NCI-H2227 (cell line): ENCODE data around the gene RAB7A.
"Not testable (repeated sequence)": the region's sequence is repeated elsewhere in the genome, so short reads cannot be mapped to it uniquely, and the experiment has no call there.

Experiments used
- DNase-seq: peaks from one replicate; lab custom pipeline; 2025; ENCODE audit not compliant: unreplicated experiment; lab: John Stamatoyannopoulos, UW

Gene RAB7A

GRCh38 chr3:128710816-128711433 is 15.1 kb upstream of the RAB7A start:
- no peak for DNase-seq

DNA sequence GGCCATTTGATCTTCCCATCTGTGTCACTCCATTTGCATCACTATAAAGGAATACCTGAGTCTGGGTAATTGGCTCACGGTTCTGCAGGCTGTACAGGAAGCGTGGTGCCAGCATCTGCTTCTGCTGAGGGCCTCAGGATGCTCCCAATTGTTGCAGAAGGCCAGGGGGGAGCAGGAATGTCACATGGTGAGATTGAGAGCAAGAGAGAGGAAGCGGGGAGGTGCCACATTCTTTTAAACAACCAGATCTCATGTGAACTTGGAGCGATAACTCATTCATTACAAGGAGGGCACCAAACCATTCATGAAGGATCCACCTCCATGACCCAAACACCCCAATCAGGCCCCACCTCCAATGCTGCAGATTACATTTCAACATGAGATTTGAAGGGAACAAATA is 13.1 kb upstream of the RAB7A start:
- no peak for DNase-seq

DNA sequence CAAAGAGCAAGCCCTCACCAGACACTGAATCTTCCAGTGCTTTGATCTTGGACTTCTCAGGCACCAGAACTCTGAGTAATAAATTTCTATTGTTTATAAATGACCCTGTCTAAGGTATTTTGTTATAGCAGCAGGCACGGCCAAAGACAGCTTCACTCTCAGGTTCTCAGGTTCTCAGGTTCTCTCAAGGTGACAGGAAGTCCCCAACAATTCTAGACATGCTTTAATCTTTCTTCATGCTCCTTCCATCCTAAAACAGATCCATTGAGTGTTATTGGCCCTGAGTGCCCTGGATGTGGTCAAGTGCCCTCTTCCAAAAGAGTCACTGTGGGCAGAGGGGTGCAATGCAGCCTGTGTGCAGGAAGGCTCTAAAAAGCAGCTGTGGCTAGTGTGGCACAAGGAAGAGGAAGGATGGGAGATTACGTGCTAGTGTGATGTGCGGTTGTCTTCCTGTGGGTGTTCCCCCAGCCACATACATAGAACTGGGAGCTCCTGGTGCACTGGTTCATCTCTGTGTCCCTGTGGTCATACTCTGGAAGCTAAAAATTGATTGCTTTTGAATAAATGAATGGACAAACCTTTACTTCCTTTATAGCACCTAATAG is 11.0 kb upstream of the RAB7A start:
- DNase-seq, result no peak

- DNase-seq, result not testable (repeated sequence)
These were observed 7.1 kb upstream of the RAB7A start for GRCh38 chr3:128718892-128719291.

DNA sequence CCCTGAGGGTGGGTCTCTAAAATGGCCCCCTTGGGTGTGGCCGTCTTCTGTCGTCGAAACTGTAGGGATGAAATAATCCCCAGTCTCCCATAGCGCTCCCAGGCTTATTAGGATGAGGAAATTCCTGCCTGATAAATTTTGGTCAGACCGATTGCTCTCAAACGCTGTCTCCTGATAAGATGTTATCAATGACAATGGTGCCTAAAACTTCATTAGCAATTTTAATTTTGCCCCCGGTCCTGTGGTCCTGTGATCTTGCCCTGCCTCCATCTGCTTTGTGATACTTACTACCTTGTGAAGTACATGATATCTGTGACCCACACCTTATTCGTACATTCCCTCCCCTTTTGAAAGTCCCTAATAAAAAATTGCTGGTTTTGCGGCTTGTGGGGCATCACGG is 5.1 kb upstream of the RAB7A start:
- no peak for DNase-seq

DNA sequence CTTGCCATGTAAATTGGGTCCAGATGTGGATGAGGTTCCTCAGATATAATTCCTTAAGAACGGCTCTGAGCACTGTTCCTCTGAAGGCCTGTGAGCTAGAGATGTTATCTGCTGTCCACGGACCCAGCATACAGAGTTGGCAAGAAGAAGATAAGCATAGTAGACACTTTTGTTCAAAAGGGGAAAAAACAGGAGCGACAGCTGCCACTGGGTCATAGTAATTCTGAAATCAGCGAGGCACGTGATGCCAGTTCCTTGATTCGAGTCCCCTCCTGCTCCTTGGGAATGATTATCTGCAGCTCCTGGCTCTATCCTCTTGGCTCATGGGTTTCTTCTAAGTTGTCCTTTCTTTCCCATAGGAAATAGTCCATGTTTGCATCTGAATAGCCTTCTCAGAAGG is 2.5 kb upstream of the RAB7A start:
- no peak for DNase-seq

DNA sequence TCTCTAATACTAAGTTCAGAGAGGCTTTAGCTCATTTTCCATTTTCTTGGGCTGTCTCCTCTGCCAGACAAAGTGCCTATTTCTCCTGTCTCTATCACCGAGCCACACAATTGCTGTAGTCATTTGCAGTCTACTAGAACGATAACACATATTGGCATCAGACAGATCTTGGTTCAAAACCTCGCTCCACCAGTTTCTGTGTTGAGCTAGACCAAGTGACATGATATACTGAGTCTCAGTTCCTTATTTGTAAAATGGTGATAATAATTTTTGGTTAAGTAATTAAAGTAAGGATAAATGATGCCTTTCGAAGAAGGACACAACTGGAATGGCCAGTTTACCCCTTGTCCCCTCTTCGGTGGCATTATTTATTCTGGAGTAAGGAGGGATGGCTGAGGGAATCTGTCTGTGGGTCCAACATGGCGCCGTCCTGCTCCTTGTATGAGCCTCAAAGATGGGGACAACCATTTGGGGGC is 398 bp upstream of the RAB7A start:
- DNase-seq, result no peak

- no peak for DNase-seq
These were observed 1.1 kb downstream of the RAB7A start for GRCh38 chr3:128727059-128727458.

DNA sequence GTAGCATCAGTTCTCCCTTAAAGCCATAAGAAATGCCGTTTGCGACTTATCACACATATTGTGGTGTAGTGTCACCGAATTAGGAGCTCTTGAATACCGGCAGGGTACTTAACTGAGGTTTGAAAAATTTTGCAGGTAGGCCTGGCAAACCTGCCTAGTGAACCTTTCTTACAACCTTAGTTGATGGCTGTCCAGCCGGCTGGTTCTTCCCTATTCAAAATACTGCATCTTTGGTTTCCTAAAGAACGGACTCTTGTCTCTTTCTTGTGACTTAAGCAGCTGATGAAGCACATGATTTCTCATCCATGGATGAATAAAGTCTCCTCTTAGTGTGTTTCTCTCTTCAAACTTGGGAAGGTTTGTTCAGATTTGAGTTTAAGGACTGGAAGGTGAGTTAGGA is 1.5 kb downstream of the RAB7A start:
- DNase-seq, result no peak

DNA sequence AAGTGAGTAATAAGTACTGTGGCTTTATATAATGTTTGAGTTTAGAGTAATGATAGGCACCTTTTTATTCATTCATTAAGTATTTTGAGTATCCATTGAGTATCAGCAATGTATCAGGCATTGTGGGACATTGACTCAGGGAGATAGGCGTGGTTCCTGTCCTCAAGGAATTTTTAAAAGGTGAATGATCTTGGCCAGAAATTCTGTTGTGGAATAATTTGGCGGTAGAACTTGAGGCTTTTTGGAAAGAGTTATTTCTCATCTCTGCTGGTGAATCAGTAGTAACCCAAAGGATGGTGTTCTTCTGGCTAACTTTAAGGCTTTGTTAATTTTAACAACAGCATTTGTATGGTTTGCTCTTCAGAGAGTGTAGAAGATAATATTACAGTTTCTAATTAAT is 2.0 kb downstream of the RAB7A start:
- no peak for DNase-seq

- not testable (repeated sequence) for DNase-seq
These were observed 2.5 kb downstream of the RAB7A start for GRCh38 chr3:128728521-128728920.

DNA sequence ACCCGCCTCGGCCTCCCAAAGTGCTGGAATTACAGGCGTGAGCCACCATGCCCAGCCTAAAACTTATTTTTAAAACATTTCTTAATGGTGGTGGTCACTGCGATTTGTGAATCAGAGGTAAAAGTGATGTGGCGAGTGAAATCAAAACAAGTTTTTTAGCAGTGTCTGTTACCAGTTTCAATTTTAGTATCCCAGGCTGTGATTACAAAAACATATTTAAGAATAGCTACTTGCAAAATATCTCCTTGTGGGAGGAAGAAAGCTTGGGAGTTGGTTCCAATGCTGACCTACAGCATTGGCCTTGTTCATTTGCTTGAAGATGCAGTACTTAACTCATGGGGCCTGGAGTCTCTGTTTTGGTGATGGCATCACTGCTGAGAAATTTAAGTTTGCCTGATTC is 4.5 kb downstream of the RAB7A start:
- no peak for DNase-seq

DNA sequence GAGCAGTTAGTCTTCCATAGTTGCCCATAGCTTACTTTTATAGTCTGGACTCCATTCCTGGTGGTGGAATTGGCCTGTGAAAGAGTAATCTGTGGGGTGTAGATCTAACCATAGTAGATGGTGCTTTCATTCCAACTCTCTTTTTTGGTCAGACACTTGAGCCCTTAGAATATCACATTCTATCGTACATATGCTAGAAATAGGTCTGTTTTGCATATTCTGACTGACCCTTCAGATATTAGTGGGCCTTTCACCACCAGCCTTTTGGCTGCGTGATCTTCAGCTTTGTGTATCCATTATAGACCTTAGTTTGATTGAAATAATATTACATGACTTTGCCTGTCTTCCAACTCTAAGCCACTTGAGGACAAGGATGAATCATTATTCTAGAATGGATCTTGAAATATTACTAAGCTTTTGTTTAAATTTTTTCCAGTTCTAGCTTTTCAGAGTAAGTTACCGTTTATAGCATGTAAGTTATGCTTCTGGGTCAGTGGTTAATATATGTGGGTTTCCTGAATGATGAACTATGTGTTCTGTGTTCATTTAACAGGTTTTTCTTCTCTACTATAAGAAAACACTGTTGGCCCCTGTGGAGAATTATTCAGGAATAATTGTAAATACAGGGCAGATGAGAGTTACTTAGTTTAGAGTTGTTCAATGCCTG is 8.7 kb downstream of the RAB7A start:
- DNase-seq, result no peak

- peak; percentile 3 for DNase-seq
These were observed 9.3 kb downstream of the RAB7A start for GRCh38 chr3:128735287-128735686.

- no peak for DNase-seq
These were observed 9.9 kb downstream of the RAB7A start for GRCh38 chr3:128735884-128736283.

GRCh38 chr3:128736601-128737000 is 10.6 kb downstream of the RAB7A start:
- DNase-seq, result no peak

GRCh38 chr3:128740621-128741020 is 14.6 kb downstream of the RAB7A start:
- DNase-seq, result no peak

DNA sequence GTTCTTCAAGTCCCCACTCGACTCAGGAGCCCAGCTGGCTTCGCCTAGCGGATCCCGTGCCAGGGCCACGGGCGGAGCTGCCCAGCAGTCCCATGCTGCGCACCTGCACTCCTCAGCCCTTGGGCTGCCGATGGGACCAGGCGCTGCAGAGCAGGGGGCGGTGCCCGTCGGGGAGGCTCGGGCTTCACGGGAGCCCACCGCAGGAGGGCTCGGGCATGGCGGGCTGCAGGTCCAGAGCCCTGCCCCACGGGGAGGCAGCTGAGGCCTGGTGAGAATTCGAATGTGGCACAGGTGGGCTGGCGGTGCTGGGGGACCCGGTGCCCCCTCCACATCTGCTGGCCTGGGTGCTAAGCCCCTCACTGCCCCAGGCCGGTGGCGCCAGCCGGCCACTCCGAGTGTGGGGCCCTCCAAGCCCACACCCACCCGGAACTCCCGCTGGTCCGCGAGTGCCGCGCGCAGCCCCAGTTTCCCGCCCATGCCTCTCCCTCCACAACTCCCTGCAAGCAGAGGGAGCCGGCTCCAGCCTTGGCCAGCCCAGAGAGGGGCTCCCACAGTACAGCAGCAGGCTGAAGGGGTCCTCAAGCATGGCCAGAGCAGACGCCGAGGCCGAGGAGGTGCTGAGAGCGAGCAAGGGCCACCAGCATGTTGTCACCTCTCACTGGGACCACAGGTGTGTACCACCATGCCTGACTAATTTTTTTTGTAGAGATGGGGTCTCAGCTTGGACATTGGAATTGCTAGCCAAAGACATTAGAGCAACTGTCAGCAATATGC is 17.0 kb downstream of the RAB7A start:
- no peak for DNase-seq

DNA sequence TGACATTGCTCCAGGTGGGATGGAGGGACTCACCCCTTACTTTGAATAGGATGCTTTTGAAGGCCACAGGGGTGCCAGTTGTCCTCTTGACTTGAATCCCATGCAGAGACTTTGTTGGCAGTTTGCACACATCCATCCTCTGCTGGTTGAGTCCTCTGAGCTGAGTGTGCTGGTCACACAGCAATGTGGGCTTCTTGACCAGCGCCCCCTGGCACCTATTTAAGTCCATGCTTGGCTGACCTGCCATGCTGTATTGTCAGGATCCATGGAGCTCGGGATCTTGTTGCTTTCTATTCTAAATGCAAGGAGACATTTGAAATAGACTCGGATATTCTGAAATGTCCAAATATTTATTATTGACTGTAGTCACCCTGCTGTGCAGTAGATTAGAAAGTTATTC is 19.8 kb downstream of the RAB7A start:
- no peak for DNase-seq

DNA sequence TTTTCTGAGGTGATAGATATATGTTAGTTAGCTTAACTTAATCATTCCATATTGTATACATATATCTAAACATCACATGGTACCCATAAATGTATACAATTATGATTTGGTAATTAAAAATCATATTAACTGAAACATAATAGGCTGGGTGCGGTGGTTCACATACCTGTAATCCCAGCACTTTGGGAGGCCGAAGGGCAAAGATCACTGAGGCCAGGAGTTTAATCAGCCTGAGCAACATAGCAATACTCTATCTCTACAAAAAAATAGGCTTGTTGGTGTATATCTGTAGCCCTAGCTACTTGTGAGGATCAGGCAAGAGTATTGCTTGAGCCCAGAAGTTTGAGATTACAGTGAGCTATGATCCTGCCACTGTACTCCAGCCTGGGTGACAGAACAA is 20.9 kb downstream of the RAB7A start:
- DNase-seq, result no peak

DNA sequence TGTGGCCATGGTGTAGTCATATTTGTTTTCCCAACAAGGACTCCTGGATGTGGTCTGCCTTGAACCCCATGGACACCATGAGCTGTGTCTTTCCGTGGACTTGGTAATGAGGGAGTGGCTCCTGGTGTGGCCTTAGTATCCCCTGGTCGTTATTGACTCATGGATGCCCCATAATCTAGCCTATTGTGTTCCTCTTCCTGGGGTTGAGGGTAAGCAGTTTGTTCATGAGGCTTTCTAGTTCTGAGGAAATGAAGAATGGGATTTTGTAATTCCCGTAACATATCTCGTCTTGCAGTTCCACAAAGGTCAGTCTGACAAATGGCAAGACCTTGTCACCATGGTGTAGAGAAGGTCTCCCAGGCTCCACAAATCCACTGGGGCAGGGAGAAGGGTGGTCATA is 22.6 kb downstream of the RAB7A start:
- no peak for DNase-seq

DNA sequence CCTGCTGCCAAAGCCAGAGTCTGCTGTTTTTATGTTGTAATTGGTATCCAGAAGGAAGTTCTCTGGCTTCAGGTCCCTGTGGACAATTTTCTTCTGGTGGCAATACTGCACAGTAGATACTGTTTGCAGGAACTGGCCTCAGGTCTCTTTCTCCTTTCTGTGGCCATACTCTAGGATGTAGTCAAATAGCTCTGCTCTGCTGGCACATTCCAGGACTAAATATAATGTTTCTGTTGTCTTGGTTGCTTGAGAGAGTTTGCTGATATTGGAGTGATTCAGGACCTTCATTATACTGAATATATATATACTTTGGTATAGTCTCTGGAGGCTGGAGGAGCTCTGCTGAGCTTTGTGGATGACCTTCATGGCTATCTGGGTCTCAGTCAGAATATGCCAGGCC is 23.1 kb downstream of the RAB7A start:
- DNase-seq, result no peak
